Mucosa of gallbladder (tissue), 1 donor: Measurements from ENCODE around the gene LY86. TPM values are rescaled to one million over a fixed set of nuclear protein-coding genes. Genes with fewer than 3 reads are reported as not detected.
A peak's percentile ranks its signal among the peaks of the same experiment; 100 is the strongest.

Experiments used
- DNase-seq: peaks from one replicate; pipeline ENCODE4 v3.0.0-alpha.2; 2020; ENCODE audit warnings: low spot score
- total RNA-seq: library from RNA; stranded (reverse); gene quantifications from one replicate; pipeline ENCODE4 v1.2.1, GENCODE V29; 2021
- donor health status: DM: no; HTN: no; CAD: no.

LY86 gene
- 7.0 TPM for total RNA-seq

- DNase-seq = peak; percentile 23
Observed at GRCh38 chr6:6588064-6588923, at the start of gene LY86. LY86 (plus strand) TSS chr6:6588720; CDS start chr6:6588735, 15 bp downstream.

- no peak for DNase-seq
Observed at GRCh38 chr6:6539036-6539435, 49.5 kb upstream of the LY86 start.

- no peak for DNase-seq
Observed at GRCh38 chr6:6542357-6542756, 46.2 kb upstream of the LY86 start.

GRCh38 chr6:6543181-6543879 lies 45.2 kb upstream of the LY86 start:
- no peak for DNase-seq

- no peak for DNase-seq
Observed at GRCh38 chr6:6545616-6546317, 42.8 kb upstream of the LY86 start.

GRCh38 chr6:6546318-6547109 lies 42.0 kb upstream of the LY86 start:
- no peak for DNase-seq

- DNase-seq = peak; percentile 89
Observed at GRCh38 chr6:6547110-6547879, 41.2 kb upstream of the LY86 start.

- DNase-seq = no peak
Observed at GRCh38 chr6:6556161-6556737, 32.3 kb upstream of the LY86 start.

- DNase-seq = no peak
Observed at GRCh38 chr6:6556738-6557503, 31.6 kb upstream of the LY86 start.

GRCh38 chr6:6557504-6557839 lies 31.0 kb upstream of the LY86 start:
- DNase-seq = no peak

GRCh38 chr6:6557886-6558285 lies 30.6 kb upstream of the LY86 start:
- DNase-seq = no peak

GRCh38 chr6:6559994-6560570 lies 28.4 kb upstream of the LY86 start:
- DNase-seq = no peak

- DNase-seq = no peak
Observed at GRCh38 chr6:6560909-6561308, 27.6 kb upstream of the LY86 start.

- DNase-seq = no peak
Observed at GRCh38 chr6:6564154-6564553, 24.4 kb upstream of the LY86 start.

GRCh38 chr6:6565069-6565468 lies 23.5 kb upstream of the LY86 start:
- DNase-seq = no peak

GRCh38 chr6:6565488-6565887 lies 23.0 kb upstream of the LY86 start:
- no peak for DNase-seq

GRCh38 chr6:6566766-6567165 lies 21.8 kb upstream of the LY86 start:
- DNase-seq = no peak

GRCh38 chr6:6569096-6569810 lies 19.3 kb upstream of the LY86 start:
- no peak for DNase-seq

- DNase-seq = no peak
Observed at GRCh38 chr6:6569811-6570164, 18.7 kb upstream of the LY86 start.
